Endodermal cell (in vitro differentiated cells): ENCODE results near the gene UBXN10. TPM values are rescaled to one million over a fixed set of nuclear protein-coding genes. Genes with fewer than 3 reads are reported as not detected.

Experiments used
- DNase-seq: peaks from one replicate; pipeline ENCODE4 v3.0.0-alpha.2; 2017
- H3K27ac ChIP-seq: 2 replicates; pipeline ENCODE4 v1.5.1; 2013; ENCODE audit warnings: mild to moderate bottlenecking, low read depth, low read length, moderate library complexity
- H3K27me3 ChIP-seq: 2 replicates; pipeline ENCODE4 v1.6.1; 2013; ENCODE audit warnings: mild to moderate bottlenecking, low read length, moderate library complexity; ENCODE audit not compliant: insufficient read depth, control insufficient read depth, poor library complexity, severe bottlenecking
- H3K36me3 ChIP-seq: 2 replicates; pipeline ENCODE4 v1.7.0; 2013; ENCODE audit warnings: mild to moderate bottlenecking, low read length, moderate library complexity; ENCODE audit not compliant: control insufficient read depth, insufficient read depth
- H3K4me1 ChIP-seq: one replicate; pipeline ENCODE4 v1.7.0; 2013; ENCODE audit warnings: low read length; ENCODE audit not compliant: control insufficient read depth, insufficient read depth
- H3K4me3 ChIP-seq: 2 replicates; pipeline ENCODE4 v1.5.1; 2013; ENCODE audit warnings: mild to moderate bottlenecking, low read length, moderate library complexity
- H3K9ac ChIP-seq: 2 replicates; pipeline ENCODE4 v1.6.1; 2013; ENCODE audit warnings: mild to moderate bottlenecking, low read length, moderate library complexity; ENCODE audit not compliant: poor library complexity, severe bottlenecking; ENCODE audit errors: extremely low read depth
- H3K9me3 ChIP-seq: 2 replicates; pipeline ENCODE4 v1.6.1; 2013; ENCODE audit warnings: mild to moderate bottlenecking, low read length, moderate library complexity; ENCODE audit not compliant: control insufficient read depth
- H3K27ac Mint-ChIP-seq: 2 replicates; pipeline ENCODE4 v1.8.0; 2020; ENCODE audit warnings: mixed read lengths
- H3K27me3 Mint-ChIP-seq: 2 replicates; pipeline ENCODE4 v1.8.0; 2021; ENCODE audit warnings: mild to moderate bottlenecking, mixed read lengths; ENCODE audit not compliant: insufficient read depth
- H3K36me3 Mint-ChIP-seq: 2 replicates; pipeline ENCODE4 v1.8.0; 2020; ENCODE audit warnings: low read depth, mixed read lengths
- H3K4me1 Mint-ChIP-seq: 2 replicates; pipeline ENCODE4 v1.8.0; 2020; ENCODE audit warnings: mixed read lengths
- H3K4me3 Mint-ChIP-seq: 2 replicates; pipeline ENCODE4 v1.8.0; 2020; ENCODE audit warnings: mild to moderate bottlenecking, moderate library complexity, mixed read lengths
- H3K9me3 Mint-ChIP-seq: 2 replicates; pipeline ENCODE4 v1.8.0; 2020; ENCODE audit warnings: mild to moderate bottlenecking, mixed read lengths
- WGBS, 2 experiments: methylation state at CpG; one replicate each; pipeline versions ENCODE4 v1.1.5 to v1.1.7; 2013; ENCODE audit warnings: missing lambda C conversion rate in 2 of 2, mixed read lengths in 1 of 2; ENCODE audit not compliant: insufficient coverage in 1 of 2, insufficient read length in 1 of 2; 5-methylcytosine and 5-hydroxymethylcytosine counted together
- total RNA-seq, 2 donors: library from RNA; stranded (reverse); fragmentation: NEBNext Ultra II Directional in 1 of 2; extraction: Animal tissue kit (Norgen Biotek cat#: 25700) in 1 of 2; gene quantifications; 2 replicates in 1 of 2; 3 replicates in 1 of 2; pipeline ENCODE4 v1.2.1, GENCODE V29; 2021
- TF ChIP-seq, protein P1 (sequence below): fragments of 200-600 bp; sonication (generic); conservative IDR thresholded peaks from 2 replicates; pipeline ENCODE4 v1.5.0; 2021; ENCODE audit warnings: antibody characterized with exemption, mild to moderate bottlenecking

UBXN10 gene
- total RNA-seq, 2 donors from 2014 or later, result 1.7 to 2.6 TPM

- Histone ChIP-seq H3K27ac (no peak overlapping the region), H3K36me3 (no peaks in the 10 kb centered on the region), H3K9ac (no peak overlapping the region), H3K4me3 (no peak overlapping the region), H3K9me3 (peaks cover 7% of the 10 kb centered on the region), H3K4me1 (peaks cover 14% of the 10 kb centered on the region), H3K27me3 (peaks cover 18% of the 10 kb centered on the region)
- H3K4me3 Mint-ChIP-seq, result no peak overlapping the region
- 92 to 97% methylated on average over 1 to 2 of the region's 2 CpGs for WGBS, 2 experiments
- H3K9me3 Mint-ChIP-seq, result peaks cover 8% of the 10 kb centered on the region
- H3K36me3 Mint-ChIP-seq, result no peaks in the 10 kb centered on the region
- DNase-seq, result no peak
- H3K27me3 Mint-ChIP-seq, result peaks cover 43% of the 10 kb centered on the region
- H3K4me1 Mint-ChIP-seq, result peaks cover 17% of the 10 kb centered on the region
- no peak overlapping the region for H3K27ac Mint-ChIP-seq
- TF ChIP-seq, protein P1, sequence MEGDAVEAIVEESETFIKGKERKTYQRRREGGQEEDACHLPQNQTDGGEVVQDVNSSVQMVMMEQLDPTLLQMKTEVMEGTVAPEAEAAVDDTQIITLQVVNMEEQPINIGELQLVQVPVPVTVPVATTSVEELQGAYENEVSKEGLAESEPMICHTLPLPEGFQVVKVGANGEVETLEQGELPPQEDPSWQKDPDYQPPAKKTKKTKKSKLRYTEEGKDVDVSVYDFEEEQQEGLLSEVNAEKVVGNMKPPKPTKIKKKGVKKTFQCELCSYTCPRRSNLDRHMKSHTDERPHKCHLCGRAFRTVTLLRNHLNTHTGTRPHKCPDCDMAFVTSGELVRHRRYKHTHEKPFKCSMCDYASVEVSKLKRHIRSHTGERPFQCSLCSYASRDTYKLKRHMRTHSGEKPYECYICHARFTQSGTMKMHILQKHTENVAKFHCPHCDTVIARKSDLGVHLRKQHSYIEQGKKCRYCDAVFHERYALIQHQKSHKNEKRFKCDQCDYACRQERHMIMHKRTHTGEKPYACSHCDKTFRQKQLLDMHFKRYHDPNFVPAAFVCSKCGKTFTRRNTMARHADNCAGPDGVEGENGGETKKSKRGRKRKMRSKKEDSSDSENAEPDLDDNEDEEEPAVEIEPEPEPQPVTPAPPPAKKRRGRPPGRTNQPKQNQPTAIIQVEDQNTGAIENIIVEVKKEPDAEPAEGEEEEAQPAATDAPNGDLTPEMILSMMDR, result no peak
Observed at GRCh38 chr1:20179371-20180128, 6.3 kb upstream of the UBXN10 start.

DNA sequence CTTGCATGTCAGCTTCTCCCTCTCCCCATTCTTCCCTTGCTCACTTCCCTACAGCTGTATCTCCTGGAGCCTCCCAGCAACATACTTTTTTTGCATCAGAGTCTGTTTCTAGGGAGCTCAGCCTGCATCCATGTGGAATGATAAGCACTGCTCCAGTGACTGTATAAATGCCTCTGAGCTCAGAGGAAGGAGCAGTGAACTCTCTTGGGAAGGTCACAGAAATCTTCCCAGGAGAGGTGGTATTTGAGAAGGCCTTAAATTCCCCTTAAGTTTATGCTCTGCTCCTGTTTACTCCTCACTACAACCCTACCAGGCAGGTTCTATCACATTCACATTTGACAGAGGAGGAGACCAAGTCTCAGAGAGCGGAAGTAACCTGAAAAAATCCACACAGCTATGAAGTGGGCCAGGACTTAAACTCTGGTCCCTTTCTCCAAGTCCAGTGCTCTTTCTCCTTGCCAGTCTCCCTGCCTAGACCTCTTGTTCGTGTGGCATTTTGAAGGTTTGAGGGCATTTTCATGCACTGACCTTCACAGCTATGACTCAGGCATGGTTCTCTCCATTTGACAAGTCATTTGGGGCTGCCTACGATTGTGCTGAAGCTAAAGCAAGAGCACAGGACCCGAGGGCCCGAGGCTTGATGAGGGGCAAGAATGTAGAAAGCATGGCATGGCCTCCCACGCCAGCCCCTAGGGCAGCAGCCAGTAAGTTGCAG lies 5.6 kb upstream of the UBXN10 start:
- Histone ChIP-seq H3K9me3 (peaks cover 7% of the 10 kb centered on the region), H3K9ac (no peak overlapping the region), H3K36me3 (no peaks in the 10 kb centered on the region), H3K4me1 (peaks cover 14% of the 10 kb centered on the region), H3K27ac (no peak overlapping the region), H3K27me3 (peaks cover 19% of the 10 kb centered on the region), H3K4me3 (no peak overlapping the region)
- TF ChIP-seq, protein P1, result no peak
- H3K4me3 Mint-ChIP-seq, result no peak overlapping the region
- peaks cover 20% of the 10 kb centered on the region for H3K4me1 Mint-ChIP-seq
- 90 to 96% methylated on average over 6 of the region's 6 CpGs for WGBS, 2 experiments
- no peak overlapping the region for H3K27ac Mint-ChIP-seq
- peaks cover 8% of the 10 kb centered on the region for H3K9me3 Mint-ChIP-seq
- DNase-seq, result no peak
- no peaks in the 10 kb centered on the region for H3K36me3 Mint-ChIP-seq
- H3K27me3 Mint-ChIP-seq, result peaks cover 41% of the 10 kb centered on the region

GRCh38 chr1:20180844-20181207 lies 5.1 kb upstream of the UBXN10 start:
- Histone ChIP-seq H3K4me1 (peaks cover 14% of the 10 kb centered on the region), H3K36me3 (no peaks in the 10 kb centered on the region), H3K9me3 (peaks cover 7% of the 10 kb centered on the region), H3K27ac (no peak overlapping the region), H3K27me3 (peaks cover 23% of the 10 kb centered on the region), H3K9ac (no peak overlapping the region), H3K4me3 (no peak overlapping the region)
- H3K36me3 Mint-ChIP-seq, result no peaks in the 10 kb centered on the region
- no peak overlapping the region for H3K4me3 Mint-ChIP-seq
- H3K9me3 Mint-ChIP-seq, result peaks cover 8% of the 10 kb centered on the region
- no peak overlapping the region for H3K27ac Mint-ChIP-seq
- peaks cover 22% of the 10 kb centered on the region for H3K4me1 Mint-ChIP-seq
- DNase-seq, result no peak
- H3K27me3 Mint-ChIP-seq, result peaks cover 41% of the 10 kb centered on the region
- TF ChIP-seq, protein P1, result no peak
- 82 to 94% methylated on average over 3 of the region's 3 CpGs for WGBS, 2 experiments
